HG02571 (cell line): ENCODE data around the gene UVSSA.
"Not testable (repeated sequence)": the region's sequence is repeated elsewhere in the genome, so short reads cannot be mapped to it uniquely, and the experiment has no call there.

Experiments
- ATAC-seq: cut with Tn5 transposase; IDR thresholded peaks from one replicate; pipeline ENCODE4 v1.9.1; 2021; ENCODE audit warnings: mild to moderate bottlenecking, moderate library complexity; ENCODE audit not compliant: unreplicated experiment

Gene UVSSA

DNA sequence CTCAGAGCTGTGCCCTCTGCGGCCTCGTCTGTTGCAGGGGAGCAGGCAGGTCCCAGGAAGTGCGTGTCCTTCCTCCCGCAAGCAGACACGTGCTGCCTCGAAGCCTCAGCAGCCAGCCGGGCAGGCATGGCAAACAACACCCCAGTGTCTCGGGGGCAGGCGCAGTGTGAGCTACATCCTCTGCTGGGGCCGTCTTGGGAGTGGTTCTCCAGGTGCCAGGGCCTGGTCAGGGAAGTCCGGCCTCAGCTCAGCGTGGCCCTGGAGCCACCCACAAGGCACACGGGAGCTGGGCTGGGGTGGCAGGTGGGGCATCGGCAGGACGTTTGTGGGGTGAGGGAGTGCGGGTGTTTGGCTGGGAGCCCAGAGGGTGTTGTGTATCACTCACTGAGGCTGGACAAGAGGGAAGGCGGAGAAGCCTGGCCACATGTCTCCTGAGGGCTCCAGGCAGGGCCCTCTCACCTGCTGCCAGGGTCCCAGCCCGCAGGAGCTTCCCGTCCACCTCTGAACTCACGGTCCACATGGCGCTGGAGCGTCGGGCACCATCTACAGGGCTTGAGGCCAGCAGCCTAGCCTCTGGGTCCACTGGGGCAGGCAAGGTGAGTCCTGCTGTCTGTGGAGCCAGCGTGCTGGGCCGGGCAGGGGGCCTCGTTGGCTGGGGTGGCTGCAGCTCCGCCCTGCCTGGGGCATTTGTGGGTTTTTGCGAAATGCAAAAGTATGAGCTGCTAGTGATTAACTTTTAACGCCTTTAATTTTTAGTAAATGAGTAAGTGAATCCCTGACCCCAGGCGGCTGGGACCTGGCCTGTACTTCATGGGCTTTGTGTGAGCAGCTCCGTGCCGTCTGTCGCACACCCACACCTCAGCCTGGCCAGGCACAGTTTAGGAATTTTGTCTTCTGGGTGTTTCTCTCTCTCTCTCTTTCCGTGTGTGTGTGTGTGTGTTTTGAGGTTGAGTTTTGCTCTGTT lies 17.3 kb upstream of the UVSSA start:
- no peak for ATAC-seq

DNA sequence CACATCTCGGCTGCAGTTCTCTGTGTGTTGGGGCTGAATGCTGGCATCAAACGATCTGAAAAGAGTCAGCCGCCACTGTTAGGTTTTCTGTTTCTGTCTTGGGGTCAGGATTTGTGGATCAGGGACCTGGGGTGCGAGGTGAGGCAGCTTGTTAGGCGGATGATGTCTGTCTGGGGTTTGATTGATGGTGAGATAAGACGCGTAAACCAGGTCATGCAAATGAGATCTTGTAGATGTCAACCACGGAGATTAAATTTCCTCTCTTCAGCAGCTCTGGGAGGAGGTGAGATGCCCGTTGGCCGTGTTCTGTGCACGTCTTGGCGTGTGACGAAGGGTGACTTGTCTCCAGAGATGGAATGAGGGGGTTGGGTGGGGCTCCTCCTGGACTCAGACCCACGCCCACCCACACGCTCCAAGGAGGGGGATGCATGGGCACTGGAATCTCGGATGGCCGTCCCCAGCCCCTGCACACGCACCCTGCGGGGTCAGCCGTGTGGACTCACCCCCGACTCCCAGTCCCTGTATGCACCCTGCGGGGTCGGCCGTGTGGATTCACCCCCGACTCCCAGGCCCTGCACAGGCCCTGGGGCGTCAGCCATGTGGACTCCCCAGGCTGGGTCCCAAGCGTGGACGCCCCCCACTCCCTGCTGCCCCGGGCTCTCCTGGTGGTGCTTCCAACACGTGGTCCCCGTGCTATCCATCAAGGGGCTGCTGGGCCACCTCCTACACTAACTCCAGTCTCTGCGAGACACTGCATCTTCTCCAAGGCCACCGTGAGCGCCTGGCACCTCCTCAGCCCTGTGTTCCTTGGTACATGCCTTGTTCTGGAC lies 16.0 kb upstream of the UVSSA start:
- no peak for ATAC-seq

DNA sequence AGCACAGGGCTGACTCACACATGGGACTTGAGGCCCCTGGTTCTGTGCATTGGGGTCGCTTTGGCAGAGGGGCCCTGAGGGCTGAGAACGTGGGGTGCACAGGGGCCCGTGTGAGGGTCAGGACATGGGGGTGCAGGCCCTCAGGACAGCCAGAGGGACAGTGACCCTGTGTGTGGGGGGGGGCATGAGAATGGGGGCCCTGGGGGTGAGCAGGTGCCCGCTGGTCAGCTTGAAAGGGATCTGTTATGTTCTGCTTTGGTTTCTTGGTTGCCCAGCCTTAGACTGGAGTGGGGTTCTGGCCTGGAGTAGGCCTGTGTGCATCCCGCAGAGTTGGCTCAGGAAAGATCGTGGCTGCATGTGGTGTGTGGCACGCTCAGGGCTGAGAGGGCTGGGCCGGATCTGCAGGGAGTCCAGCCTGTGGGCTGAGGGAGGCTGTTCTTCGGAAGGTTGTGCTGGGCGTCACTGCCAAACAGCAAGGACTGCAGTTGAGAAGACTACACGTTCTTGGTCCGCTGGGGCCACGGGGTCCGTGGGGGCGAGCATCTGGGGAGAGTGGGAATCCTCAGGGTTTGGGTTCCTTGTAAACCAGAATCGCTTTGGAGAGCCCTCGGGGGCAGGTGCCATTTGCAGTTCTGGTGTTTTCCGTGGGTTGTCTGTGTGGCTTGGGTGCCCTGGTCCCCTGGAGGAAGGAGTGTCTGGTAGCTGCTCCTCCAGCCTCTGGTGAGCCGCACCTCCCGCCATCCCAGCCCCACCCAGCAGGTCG lies 15.2 kb upstream of the UVSSA start:
- ATAC-seq: no peak

DNA sequence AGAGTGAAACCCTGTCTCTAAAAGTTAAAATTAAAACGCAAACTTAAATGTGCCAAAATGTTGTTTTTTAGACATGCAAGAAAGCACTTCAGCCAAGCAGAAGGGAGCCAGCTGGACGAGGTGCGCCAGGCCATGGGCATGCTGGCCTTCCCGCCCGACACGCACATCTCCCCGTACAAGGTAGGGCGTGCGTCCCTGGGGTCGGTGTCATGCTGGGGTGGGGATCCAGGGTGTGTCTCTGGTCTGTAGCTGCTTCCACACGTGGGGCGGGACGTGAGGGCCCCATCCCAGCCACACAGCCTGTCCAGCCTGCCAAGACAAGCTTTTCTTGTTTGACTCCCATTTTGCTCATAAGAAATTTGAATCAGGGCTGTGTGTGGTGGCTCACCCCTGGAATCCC lies 14.3 kb upstream of the UVSSA start:
- no peak for ATAC-seq

DNA sequence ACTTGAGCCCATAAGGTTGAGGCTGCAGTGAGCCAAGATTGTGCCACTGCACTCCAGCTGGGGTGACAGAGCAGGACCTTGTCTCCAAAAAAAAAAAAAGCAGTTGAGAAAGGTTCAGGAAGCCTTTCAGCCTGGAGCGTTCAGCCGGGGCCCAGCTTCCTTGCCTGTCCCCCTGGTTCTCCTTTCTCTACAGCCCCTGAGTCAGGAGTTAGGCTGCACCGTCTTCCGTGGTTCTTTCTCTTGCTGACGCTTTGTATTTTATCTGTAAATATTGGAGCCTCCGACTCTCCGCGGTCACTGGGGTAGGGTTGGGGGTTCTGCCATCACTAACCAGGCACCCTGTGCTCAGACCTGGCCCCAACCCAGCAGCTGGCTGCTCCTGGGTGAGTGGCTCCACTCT lies 13.8 kb upstream of the UVSSA start:
- no peak for ATAC-seq

DNA sequence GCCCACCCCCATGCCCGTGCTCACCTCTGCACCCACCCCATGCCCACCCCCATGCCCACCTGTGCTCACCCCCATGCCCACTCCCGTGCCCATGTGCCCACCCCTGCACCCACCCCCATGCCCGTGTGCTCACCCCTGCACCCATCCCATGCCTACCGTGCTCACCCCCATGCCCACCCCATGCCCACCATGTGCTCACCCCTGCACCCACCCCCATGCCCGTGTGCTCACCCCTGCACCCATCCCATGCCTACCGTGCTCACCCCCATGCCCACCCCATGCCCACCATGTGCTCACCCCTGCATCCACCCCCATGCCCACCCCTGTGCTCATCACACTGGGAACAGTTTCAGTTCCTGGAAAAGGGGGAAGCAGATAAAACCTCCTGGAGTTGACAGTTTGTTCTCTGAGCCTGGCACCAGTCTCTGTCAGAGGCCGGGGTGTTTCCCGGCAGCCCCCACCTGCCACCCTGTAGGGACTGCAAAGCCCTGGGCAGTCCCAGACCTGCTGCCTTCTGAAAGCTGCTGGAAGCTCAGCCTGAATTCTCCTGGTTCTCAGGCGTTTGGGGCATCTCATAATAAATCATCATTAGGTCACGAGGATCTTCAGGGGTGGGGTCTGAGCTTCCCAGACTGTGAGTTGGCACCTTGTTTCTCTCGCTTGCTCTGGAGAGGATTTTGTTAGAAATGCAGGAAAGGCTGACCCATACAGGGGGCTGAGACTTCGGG lies 13.0 kb upstream of the UVSSA start:
- ATAC-seq: not testable (repeated sequence)

DNA sequence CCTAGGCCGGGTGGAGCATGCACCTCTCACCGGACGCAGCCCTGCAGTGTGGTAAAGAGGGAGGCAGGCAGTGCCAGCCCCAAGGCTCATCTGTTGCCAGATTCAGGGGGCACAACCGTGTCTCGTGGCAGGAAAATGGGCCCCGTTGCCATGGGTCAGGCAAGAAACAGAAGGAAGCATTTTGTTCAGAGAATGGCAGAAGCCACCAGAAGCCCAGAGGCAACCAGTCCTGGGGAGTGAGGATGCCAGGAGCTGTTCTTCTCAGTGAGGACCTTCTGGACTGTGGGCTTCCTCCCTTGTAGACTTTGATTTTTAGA lies 12.5 kb upstream of the UVSSA start:
- ATAC-seq: no peak

DNA sequence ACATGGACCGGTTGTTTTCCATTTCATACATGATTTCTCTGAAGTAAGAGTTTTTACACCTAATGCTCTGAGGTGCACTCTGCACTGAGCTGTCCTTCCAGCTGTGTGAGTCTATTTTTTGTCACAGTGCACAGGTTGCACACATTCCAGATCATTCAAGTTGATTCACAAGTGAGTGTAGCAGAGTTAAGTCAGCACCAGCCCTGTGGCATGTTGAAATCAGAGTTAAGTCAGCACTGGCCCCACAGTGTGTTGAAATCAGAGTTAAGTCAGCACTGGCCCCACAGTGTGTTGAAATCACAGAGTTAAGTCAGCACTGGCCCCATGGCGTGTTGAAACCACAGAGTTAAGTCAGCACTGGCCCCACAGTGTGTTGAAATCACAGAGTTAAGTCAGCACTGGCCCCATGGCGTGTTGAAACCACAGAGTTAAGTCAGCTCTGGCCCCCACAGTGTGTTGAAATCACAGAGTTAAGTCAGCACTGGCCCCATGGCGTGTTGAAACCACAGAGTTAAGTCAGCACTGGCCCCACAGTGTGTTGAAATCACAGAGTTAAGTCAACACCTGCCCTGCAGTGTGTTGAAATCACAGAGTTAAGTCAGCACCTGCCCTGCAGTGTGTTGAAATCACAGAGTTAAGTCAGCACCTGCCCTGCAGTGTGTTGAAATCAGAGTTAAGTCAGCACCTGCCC lies 11.7 kb upstream of the UVSSA start:
- not testable (repeated sequence) for ATAC-seq

DNA sequence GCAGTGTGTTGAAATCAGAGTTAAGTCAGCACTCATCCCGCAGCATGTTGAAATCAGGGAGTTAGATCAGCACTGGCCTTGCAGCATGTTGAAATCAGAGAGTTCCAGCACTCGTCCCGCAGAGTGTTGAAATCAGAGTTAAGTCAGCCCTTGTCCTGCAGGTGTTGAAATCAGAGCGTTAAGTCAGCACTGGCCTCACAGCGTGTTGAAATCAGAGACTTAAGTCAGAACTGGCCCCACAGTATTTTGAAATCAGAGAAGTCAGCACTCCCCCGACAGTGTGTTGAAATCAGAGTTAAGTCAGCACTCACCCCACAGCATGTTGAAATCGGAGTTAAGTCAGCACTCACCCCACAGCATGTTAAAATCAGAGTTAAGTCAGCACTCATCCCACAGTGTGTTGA lies 10.9 kb upstream of the UVSSA start:
- no peak for ATAC-seq

DNA sequence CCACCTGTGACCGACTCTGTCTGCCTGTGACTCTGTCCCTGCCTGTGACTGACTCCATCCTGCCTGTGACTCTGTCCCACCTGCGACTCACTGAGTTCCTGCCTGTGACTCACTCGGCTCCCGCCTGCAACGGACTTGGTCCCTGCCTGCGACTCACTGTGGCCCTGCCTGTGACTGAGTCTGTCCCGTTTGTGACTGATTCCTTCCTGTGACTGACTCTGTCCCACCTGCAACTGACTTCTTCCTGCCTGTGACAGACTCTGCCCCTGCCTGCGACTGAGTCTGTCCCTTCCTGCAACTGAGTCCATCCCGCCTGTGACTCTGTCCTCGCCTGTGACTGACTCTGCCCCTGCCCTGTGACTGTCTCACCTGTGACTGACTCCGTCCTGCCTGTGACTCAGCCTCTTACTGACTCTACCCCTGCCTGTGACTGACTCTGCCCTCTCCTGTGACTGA lies 9.6 kb upstream of the UVSSA start:
- ATAC-seq: no peak

DNA sequence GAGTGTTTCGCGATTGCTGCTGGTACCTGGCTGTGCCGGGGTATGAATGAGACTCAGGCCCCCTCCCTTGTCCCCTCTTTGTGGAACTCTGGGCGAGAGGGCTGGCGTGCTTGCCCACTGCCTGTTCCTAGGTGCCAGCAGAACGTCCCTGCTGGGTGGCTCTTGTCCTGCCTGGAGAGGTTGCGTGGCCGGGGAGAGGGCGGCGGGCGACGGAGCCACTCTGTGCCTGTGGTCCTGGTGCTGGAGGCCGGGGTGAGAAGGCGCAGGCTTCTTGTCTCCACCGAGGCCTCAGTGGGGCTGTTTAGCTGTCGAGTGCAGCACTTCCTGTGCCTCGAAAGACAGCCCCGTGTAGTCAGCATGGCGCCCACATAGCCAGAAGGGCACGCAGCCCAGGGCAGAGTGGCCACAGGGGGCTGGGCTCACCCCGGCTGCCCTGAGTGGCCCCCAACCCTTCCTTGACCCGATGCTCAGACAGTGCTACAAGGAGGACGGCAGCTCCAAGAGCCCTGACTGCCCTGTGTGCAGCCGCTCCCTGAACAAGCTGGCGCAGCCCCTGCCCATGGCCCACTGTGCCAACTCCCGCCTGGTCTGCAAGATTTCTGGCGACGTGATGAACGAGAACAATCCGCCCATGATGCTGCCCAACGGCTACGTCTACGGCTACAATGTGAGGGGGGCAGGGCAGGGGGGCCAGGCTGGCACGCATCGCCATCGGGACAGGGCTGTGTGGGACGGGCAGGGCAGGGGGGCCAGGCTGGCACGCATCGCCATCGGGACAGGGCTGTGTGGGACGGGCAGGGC lies 8.9 kb upstream of the UVSSA start:
- ATAC-seq: no peak

DNA sequence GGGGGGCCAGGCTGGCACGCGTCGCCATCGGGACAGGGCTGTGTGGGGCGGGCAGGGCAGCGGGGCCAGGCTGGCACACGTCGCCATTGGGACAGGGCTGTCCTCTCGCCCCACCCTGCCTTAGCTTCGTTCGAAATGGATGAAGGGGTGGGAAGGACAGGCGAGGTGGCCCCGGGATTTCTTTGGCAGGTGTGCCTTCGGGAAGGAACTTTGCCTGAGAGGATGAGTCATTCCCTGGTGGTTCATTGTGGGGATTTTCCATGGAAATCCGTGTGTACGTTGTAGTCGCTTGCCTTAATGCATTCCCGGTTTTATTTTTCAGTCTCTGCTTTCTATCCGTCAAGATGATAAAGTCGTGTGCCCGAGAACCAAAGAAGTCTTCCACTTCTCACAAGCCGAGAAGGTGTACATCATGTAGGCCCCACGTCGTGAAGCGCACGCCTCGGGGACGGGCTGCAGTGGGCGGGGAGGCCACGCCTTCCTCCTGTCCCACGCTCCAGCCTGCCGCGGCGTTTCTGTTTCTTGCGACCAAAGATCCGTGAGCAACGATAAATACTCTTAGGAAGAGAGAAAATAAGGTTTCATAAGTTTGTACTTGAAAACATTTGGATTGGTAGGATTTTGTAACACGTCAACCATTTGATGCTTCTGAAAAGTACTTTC lies 8.1 kb upstream of the UVSSA start:
- no peak for ATAC-seq

DNA sequence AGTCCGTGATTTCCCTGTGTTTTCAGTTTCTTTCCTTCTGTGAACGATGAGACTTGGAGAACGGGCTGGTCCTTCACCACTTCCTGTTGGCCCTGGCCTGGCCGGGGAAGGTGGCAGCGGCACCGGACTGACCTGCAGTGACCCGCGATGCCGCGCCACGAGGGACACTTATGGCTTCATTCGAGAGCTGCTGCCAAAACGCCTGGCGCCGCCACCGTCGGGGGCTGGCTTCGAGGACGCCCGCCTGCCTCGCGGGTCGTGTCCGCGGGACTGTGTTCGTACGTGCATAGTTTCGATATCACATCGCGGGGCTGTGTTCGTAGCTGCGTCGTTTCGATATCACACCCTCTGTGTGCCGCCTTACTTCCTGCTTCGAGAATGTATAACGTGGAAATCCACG lies 7.5 kb upstream of the UVSSA start:
- ATAC-seq: no peak

DNA sequence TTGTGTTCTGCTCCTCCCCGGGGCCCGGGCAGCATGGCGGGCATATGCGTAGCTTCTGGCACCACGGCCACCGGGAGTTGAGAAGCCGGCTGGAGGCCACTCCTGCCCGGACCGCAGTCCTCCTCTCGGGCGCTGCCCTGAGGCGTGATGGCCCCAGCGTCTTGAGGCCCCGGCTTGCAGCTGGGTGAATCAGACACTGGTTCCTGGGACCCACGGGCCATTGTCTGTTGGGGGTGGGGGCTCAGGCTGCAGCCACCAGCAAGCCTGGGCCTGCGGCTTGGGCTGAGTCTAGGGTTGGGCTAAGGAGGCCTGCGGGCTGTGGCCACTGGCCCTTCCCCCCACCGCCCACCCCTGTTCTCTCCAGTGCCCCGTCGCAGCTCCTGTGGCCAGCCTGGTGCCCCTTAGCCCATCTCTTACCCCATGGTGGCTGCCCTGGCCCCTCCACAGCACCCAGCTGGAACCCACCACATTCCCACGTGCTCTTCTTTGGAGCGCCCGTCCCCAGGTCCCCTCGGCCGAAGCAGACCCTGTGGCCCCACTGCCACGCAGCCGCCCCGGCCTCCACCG lies 6.7 kb upstream of the UVSSA start:
- no peak for ATAC-seq

DNA sequence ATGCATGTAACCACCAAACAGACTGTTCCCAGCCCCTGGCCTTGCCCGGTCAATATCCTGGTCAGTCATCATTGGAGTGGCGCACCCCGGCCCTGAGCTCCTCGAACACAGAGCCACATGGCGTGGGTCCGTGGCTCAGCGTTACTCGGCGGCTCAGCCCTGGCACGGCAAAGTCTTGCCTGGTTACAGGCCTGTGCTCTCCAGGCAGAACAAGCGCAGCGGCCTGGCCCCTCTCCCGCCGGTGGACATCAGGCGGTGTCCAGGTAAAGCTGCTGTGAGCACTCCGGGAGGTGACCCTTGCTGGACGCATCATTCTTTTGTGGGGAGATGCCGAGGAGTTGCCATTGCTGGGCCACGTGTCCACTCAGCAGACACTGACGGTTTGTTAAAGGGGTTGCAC lies 6.1 kb upstream of the UVSSA start:
- no peak for ATAC-seq

DNA sequence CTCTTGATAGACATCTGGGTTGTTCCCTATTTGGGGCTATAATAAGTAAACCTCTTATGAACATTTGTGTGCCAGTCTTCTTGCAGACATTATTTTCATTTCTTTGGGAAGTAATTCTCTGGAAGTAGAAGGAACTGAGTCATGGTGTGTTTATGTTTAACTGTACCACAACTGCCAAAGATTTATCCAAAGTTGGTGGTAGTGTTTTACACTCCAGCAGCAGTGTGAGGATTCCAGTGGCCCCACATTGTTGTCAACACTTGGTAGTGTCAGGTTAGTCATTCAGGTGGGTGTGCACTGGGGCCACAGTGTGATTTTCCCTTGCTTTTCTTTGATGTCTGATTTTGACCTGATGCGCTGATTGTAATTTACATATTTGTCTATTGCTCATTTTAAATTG lies 5.0 kb upstream of the UVSSA start:
- ATAC-seq: no peak

DNA sequence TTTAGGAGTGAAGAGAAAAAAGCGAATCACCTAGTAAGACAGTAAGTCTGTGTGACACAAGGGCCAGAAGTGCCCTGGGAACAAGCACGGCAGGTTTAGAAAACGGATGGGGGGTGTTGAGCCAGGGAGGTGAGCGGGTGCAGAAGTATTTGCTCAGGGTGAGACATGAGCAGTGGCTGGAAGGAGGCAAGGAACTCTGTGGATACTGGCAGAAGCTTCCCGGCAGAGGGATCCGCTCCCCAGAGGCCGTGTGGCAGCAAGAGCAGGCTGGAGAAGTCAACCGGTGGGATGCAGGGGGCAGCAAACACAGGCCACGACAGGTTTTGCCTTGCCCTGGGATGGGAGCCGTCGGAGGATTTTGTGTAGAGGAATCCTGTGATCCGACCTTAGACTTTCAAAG lies 2.3 kb upstream of the UVSSA start:
- no peak for ATAC-seq
